GM21737 (cell line): ENCODE results near the gene ST7L.

ENCODE experiments used
- ATAC-seq: cut with Tn5 transposase; IDR thresholded peaks from one replicate; pipeline ENCODE4 v1.9.1; 2021; ENCODE audit warnings: mild to moderate bottlenecking, moderate library complexity; ENCODE audit not compliant: unreplicated experiment

The ST7L gene

DNA sequence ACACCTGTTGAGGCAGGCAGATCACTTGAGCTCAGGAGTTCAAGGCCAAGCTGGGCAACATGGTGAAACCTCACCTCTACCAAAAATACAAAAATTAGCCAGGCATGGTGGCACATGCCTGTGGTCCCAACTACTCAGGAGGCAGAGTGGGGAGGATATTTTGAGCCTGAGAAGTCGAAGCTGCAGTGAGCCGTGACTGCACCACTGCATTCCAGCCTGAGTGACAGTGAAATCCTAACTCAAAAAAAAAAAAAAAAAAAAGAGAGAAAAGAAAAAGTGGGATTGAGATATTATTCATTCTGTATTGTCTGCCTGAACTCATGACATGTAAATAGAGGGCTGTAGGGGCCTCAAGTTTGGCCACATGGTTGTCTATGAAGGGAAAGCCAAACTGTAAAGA lies 72.9 kb downstream of the ST7L start:
- ATAC-seq: no peak

DNA sequence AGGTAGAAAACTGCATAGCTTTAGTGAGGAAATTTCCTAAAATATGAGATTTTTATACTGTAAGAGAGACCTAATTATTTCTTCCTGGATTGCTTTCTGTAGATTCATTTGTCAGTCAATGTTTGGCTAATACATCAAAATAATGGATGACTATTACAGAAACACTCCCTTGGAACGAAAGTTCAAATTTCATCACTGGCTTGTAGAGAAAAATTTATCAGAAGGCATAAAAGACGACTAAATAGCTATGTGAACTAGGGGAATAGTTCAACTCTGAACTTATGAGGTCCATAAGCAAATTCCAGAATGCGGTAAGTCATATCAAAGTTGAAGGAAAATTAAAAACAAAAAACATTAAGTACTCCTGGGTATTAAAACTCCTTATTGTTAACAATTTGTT lies 74.2 kb downstream of the ST7L start:
- ATAC-seq: no peak

DNA sequence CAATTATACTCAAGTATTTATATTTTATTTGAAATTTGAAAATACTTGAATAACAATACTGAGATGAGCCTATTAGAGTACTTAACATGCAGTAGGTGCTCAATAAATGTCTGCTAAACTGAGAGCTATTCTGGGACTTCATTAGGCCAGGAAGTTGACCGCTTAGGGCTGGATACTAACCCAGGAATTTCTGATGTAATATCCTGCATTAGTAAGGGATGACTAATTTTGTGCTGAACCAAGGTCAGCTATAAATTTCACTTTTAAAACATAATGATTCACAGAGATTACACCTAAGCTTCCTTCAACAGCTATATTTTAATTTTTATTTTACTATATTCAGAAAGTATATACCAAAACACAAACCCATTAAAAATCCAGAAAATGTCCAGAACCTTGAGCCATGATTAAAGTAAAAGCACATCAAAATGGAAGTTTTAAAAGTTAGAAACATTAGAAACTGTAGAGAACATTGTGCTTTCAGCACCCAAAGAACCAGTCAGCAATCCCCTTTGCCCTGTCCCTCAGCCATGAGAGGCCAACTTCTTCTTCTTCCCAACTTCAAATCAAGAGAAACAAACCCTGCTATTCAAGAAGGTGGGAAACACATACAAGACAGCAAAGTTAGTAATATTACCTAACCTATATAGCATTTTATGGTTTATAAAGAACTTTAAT lies 74.8 kb downstream of the ST7L start:
- ATAC-seq: no peak

DNA sequence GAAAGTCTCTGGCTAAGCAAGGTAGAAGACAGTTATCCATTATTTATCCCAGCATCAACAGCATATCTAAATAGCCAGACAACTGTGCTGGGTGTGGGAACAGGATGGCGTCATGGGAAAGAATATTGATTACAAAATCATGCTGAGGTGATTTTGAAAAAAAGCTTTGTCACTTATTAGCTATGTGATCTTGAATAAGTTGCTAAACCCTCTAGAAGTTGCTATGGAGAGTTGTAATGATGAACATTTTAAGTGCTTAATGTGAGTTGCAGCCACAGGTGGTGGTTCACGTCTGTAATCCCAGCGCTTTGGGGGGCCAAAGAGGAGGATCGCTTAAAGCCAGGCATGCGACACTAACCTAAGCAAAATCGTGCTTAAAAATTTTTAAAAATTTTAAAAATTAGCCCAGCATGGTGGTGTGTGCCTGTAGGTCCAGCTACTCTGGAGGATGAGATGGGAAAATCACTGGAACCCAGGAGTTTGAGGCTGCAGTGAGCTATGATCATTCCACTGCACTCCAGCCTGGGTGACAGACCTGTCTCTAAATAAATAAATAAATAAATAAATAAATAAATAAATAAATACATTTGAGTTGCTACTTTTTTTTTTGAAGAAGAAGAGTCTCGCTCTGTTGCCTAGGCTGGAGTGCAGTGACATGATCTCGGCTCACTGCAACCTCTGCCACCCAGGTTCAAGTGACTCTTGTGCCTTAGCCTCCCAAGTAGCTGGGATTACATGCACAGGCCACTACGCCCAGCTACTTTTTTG lies 76.6 kb downstream of the ST7L start:
- no peak for ATAC-seq

DNA sequence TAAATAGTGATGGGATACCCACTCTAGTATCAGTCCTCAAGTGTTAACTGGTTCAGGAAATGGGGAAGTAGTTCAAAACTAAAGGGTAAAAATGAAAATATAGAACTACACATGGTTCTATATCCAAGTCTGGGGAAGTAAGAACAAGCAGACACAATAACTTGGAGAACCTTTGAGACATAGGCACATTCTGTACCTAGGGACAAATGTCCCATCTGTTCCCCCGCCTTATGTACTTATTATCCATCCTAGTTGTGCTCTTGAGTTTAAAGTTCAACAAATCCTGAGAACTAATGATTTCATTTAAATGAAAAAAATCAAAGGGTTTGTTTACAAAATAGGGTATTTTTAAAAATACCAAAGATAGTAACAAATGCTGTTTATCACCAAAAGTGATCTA lies 77.6 kb downstream of the ST7L start:
- no peak for ATAC-seq

DNA sequence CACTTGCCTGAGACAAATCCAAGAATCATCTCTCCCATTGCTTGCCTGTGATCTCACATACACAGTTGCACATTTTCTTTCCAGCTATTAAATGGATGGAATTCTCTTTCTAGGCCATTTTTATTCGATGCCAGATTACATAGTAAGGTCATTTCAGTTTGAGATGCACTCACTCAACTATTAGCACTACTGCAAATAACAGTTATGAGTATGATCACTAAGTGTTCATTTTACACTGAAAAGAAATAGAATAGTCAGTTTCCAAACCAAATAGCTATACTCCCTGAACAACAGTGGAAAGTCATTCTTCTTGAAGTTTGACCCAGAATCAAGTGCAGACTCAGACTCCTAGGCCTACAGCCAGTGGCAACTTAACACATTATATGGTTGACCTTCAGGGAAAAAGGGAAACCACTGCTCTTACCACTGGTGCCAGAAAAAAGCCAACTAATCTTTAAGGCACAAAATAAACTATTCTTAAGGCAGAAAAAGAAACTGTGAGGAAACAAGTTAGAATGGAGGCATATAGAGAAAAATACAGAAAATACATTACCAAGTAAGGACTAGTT lies 78.6 kb downstream of the ST7L start:
- no peak for ATAC-seq

DNA sequence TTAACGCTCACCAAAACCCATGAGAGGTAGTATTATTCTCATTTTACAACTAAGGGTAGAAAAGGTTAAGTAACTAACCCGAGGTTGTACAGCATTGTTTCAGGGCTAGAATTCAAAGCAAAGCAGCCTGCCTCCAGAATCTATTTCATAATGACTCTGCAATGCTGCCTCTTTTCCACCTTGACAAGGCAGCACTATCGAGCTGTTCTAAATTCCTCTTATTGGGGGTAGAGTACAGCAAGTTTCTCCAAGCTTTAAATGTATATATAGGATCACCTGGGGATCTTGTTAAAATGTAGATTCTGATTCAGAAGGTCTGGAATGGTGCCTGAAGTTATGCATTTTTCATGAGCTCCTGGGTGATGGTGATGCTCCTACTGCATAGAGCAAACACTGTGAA lies 80.1 kb downstream of the ST7L start:
- no peak for ATAC-seq

DNA sequence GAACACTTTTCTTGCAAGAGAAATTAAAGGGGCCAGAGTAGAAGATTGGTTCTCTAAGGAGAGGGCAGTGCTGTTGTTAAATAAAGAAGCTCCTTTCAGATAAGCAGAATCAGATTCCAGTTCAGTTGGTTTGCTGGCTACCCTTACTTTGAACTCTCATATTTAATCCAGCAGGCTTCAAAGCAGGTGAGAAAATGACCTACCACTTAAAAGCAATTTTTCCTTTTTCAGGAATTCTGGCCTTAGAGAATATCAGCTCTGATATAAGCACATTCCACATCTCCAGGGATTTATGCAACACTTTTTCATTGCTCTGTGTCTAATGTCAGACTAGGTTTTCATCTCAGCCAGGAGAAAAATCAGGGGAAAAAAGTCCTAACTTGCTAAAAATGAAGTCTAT lies 81.5 kb downstream of the ST7L start:
- no peak for ATAC-seq

DNA sequence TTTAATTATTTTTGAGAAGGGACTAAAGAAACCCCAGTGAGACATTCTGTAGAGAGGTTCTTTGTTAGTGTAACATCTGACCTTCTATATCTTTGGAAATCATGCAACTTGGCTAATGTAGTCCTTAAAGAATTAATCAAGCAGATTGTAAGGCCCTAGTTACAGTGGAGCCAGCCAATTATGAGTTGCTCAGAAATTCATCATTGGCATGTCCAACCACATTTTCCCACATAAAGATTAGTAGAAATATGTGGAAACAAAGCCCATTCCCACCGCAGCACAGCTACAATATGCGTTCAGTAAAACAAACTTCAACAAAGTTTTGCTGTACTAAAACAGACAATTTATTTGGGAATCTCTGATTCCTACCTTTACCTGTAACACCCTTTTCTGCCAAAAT lies 82.4 kb downstream of the ST7L start:
- ATAC-seq: no peak

DNA sequence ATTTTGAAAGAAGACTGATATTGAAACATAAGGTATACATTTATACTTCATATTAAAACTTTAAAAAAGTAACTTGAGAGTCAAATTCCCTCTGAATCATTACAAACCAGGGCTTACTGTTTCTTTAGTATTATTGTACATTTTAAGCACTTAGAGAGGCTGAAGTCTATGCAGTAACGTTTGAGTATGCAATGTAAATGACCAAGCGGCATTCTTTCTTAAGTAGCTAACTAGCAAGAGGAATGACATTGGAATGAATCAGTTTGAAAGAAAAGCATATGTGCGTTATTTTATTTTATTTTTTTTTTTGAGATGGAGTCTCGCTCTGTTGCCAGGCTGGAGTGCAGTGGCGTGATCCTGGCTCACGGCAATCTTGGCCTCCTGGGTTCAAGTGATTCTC lies 85.9 kb downstream of the ST7L start:
- ATAC-seq: no peak

DNA sequence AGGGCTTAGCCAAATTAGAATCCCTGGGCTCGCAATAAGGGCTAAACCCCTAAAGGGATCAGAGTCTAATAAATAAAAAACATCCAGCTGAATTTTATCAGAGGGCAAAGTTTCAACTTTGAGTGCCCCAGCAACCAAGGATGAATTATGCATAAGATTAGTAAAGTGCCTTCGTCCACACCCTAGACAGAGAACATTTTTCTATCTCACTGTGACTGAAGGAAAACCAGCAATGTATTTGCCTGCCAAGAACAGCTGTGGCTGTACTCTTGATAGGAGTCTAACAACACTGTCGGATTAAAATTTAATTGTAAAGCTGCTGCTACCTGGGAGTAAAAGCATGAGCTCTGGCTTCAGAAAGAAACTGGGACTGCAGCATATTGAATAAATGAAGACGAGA lies 86.9 kb downstream of the ST7L start:
- ATAC-seq: no peak

DNA sequence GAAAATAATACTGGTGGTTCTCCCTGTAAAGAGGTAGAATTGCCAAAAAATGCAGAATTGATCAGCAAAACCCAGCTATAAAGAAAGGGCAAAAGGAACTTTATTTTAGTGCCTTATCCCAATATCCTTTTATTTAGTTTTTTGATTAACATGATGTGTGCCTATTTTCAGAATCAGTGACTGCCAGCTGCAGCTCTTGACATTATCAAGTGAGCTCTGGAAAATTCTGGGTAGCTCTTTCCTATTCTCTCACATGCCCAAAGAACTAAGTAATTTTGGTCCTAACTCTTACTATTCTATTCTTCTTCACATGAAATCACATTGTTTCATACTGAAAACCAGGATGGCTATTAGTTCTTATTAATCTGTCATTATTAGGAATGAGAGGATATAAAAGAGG lies 88.1 kb downstream of the ST7L start:
- no peak for ATAC-seq

DNA sequence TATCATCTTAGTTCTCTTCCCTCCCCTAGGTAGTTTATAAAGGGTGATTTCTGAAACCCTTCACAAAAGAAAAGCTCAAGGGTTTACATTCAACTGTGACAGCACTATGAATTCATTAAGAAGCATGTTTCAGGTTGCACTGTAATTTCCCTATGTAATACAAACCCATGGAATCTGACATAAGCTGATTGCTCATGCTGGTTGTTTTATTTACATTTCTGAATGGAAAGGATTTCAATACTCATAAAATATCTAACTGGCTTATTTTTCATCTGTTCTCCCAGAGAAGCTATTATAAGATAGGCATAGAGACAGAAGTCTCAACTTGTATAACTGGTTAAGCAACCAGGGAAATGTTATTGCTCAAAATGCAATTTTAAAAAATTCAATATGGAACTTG lies 89.6 kb downstream of the ST7L start:
- no peak for ATAC-seq

DNA sequence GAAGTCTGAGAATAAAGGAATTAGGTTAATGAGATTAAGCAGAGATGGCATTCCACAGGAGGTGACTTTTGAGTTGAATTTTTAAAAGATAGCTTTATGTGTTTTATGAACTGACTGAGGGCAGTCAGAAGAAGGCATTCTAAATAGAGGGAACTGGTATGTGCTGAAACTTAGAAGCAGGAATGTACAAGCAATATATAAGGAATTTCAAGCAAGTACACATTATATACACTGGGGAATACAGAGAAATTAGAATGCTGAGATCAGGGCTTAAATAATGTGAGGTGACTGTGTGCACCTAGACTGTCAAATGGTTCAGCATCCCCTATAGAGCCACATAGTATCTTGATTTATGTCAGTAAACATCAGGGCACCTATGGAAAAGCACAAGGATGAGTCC lies 90.9 kb downstream of the ST7L start:
- ATAC-seq: no peak

DNA sequence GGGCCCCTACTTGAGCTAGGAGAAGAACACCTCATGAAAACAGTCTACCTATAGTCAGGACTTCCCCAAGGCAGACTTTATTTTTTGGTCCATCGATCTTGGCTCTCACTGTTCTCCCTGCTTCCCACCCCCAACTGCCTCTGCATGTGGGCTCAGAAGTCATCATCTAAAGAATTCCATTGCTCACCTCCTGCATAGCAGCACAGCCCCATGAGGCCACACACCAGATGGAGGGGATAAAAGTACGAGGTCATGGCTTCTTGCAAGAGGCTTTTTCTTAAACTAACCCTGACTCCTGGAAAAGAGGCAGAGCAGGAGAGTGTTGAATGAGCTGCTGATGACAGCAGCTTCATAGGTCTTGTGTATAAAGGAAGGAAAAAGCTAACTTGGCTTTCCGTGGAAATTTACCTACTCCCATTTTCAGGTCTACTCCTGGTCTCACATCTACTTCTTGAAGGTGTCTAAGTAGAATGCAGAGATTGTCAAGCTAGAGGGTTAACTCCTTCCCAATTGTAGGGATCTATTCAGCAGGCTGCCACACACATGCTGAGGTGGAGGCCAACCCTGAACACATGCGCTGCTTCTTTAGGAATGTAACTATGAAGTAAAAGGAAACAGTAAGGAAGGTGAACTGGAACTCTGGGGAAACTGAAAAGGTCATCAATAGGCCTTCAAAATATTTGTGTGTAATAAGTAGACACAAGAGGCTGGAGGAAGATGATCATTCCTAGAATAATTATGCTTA lies 91.5 kb downstream of the ST7L start:
- no peak for ATAC-seq

DNA sequence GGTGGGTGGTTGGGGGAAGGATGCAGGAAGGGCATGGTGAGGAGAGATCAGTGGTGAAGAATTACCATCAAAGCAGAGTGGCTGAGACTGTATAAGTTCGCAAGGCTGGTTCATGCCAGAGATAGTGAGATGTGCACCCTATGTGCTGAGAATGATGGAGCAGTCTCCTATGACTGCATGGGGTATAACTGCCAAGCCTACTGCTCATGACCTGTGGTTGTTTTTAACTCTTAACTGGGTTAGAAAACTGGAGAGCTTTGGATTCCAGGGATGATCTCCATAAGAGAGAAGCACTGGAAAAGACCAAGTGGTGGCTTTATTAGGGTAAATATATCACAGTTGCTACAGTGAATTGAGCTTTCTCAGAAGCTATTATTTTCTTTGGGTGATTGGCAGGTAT lies 94.0 kb downstream of the ST7L start:
- ATAC-seq: no peak

DNA sequence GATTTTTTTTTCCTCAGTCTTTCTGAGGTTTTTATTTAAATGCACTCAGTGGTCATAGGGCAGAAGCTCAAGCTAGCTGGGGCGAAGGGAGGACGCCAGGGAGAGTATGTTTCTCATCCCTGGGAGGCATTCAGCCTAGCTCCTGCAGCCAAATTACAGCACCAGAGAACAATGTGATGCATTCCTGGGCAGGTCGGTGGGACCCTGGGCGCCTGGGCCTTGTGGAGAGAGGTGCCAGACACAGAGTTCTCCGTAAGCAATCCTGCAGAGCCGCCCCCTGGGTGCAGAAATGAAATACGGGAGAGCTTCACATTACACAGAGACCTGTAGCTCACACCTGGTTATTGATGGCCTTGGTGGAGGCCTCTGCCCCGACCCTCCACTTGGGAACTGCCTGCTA lies 94.7 kb downstream of the ST7L start:
- no peak for ATAC-seq

DNA sequence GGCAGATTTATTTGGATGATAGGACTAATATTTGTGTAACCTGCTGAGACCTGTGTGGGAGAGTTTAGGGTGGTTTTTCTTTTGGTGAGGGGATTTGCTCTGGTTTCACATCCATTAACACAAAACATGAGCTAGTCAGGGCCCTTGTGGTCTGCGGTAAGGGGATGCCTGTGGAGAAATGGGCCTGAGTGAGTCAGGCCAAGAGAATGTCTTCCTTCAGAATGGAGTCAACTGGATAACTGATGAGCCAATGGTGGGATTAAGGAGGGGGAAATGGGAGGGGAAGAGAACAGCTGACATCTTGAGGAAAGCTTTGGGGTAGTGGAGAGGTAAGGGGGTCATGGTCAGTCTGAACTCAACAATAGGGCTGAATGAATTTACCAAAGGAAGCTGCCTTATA lies 96.3 kb downstream of the ST7L start:
- ATAC-seq: no peak

DNA sequence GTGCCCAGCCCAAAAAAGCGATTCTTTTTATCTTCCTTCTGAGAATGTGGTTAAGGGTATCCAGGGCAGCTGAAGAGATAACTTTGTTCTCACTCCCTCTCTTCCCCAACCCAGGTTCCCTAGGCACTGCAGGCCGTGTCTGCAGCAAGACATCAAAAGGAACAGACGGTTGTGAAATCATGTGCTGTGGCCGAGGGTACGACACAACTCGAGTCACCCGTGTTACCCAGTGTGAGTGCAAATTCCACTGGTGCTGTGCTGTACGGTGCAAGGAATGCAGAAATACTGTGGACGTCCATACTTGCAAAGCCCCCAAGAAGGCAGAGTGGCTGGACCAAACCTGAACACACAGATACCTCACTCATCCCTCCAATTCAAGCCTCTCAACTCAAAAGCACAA lies 98.8 kb downstream of the ST7L start:
- ATAC-seq: no peak

DNA sequence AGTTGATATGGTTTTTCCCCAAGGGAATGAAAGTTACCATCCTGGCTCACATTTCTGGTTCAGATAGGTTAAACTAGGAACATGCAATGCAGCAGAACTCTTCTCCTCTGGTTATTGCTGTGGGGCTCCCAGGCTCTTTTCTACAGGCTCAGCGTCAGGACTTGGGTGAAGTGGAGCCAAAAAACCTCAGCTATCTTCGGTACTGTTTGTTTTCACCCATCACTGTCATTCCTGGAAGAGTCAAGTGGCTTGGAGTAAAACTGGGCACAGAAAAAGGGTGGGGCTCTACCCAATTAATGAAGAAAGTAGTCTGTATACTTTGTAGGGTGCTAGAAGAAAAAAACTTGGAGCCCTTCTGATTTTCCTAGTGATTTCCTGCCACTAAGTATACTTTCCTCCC lies 100.8 kb downstream of the ST7L start:
- no peak for ATAC-seq

DNA sequence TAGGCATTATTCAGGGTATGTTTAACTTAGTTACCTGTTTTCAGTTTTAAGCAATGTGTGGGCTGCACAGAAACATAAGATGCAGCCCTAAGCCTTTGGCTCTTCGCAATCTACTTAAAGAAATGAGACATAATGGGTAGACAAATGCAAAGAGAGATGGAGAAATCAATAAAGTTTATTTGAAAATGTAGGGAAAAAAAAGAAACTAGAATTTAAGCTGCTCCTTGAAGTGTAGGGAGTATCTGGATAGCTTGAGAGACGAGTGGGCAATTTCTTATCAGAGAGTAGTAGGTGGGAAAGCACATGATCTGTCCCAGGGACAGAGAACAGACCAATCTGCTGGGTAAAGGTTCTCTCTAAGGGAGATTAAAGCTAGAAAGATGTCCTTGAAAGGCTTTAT lies 101.3 kb downstream of the ST7L start:
- no peak for ATAC-seq

DNA sequence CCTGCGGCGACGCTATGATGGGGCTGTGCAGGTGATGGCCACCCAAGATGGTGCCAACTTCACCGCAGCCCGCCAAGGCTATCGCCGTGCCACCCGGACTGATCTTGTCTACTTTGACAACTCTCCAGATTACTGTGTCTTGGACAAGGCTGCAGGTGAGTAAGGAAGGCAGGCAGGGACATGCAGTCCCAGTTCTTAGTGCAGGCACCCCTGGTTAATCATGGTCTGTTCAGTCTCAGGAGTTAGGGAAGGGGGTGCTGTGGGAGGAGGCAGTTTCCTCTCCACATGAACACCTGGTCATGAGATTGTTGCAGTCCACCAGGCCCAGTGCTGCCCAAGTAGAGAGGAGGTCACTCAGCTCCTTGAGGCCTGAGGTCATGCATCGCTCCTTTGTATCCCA lies 101.7 kb downstream of the ST7L start:
- no peak for ATAC-seq
